ENCODE results near the gene DUS3L.
"Not testable (repeated sequence)": the region's sequence is repeated elsewhere in the genome, so short reads cannot be mapped to it uniquely, and the experiment has no call there.

GRCh38 chr19:5780916-5781315, 10.0 kb downstream of the DUS3L start:
- not testable (repeated sequence) for TF ChIP-seq EZH2 (IDR thresholded peaks at IDR 0.05; ENCODE audit: low read length)
- TF ChIP-seq, protein P1, sequence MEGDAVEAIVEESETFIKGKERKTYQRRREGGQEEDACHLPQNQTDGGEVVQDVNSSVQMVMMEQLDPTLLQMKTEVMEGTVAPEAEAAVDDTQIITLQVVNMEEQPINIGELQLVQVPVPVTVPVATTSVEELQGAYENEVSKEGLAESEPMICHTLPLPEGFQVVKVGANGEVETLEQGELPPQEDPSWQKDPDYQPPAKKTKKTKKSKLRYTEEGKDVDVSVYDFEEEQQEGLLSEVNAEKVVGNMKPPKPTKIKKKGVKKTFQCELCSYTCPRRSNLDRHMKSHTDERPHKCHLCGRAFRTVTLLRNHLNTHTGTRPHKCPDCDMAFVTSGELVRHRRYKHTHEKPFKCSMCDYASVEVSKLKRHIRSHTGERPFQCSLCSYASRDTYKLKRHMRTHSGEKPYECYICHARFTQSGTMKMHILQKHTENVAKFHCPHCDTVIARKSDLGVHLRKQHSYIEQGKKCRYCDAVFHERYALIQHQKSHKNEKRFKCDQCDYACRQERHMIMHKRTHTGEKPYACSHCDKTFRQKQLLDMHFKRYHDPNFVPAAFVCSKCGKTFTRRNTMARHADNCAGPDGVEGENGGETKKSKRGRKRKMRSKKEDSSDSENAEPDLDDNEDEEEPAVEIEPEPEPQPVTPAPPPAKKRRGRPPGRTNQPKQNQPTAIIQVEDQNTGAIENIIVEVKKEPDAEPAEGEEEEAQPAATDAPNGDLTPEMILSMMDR (optimal IDR thresholded peaks at IDR 0.05 in 1 of 3, IDR thresholded peaks at IDR 0.05 in 1 of 3, conservative IDR thresholded peaks at IDR 0.05 in 1 of 3; ENCODE audit: extremely low read depth in 1 of 3, insufficient read depth in 2 of 3, low read length in 3 of 3), result not testable (repeated sequence)
